Bronchial epithelial cell (primary cell): Measurements from ENCODE around the gene SH3BGRL3. TPM values are rescaled to one million over a fixed set of nuclear protein-coding genes. Genes with fewer than 3 reads are reported as not detected.
A peak's percentile ranks its signal among the peaks of the same experiment; 100 is the strongest.

Experiments
- DNase-seq: peaks from one replicate; pipeline ENCODE4 v3.0.0-alpha.2; 2010; ENCODE audit warnings: low read depth
- FAIRE-seq: peaks from 2 replicates; lab custom pipeline; 2011; peaks lifted over from hg19 to GRCh38; lab: Jason Lieb, UNC
- H3K27me3 ChIP-seq: 2 replicates; pipeline ENCODE4 v1.5.1; 2011; ENCODE audit warnings: low read length; ENCODE audit not compliant: control insufficient read depth, insufficient read depth
- H3K36me3 ChIP-seq: 2 replicates; pipeline ENCODE4 v1.5.1; 2011; ENCODE audit warnings: low read length; ENCODE audit not compliant: control insufficient read depth, insufficient read depth
- H3K4me3 ChIP-seq: 2 replicates; pipeline ENCODE4 v1.5.1; 2011; ENCODE audit warnings: mild to moderate bottlenecking, low read depth, low read length, control low read depth
- CTCF ChIP-seq: IDR thresholded peaks from 2 replicates; pipeline ENCODE4 v1.5.1; 2011; ENCODE audit warnings: mild to moderate bottlenecking, moderate library complexity, low read length, control low read depth, inconsistent platforms; ENCODE audit not compliant: insufficient read depth, severe bottlenecking
- total RNA-seq: library from RNA; depleted of rRNA; stranded (reverse); fragments of >200 nt; gene quantifications from 2 replicates; pipeline ENCODE4 v1.2.1, GENCODE V29; 2014

The SH3BGRL3 gene
- total RNA-seq, 1 donor from 2014 or later, result 14.5 TPM

GRCh38 chr1:26263212-26263611, 16.7 kb upstream of the SH3BGRL3 start:
- Histone ChIP-seq H3K36me3 (peaks cover 5% of the 10 kb centered on the region), H3K27me3 (no peaks in the 10 kb centered on the region), H3K4me3 (no peak overlapping the region)
- no peak for TF ChIP-seq CTCF
- no peak for DNase-seq
- no peak for FAIRE-seq

GRCh38 chr1:26265405-26265804, 14.5 kb upstream of the SH3BGRL3 start:
- H3K27me3 ChIP-seq, result no peaks in the 10 kb centered on the region
- TF ChIP-seq CTCF, result no peak
- no peak for FAIRE-seq
- H3K4me3 ChIP-seq, result no peak overlapping the region
- H3K36me3 ChIP-seq, result peaks cover 7% of the 10 kb centered on the region
- DNase-seq, result no peak

- peaks cover 9% of the 10 kb centered on the region for H3K36me3 ChIP-seq
- FAIRE-seq, result peak; percentile 93
Measured at GRCh38 chr1:26268290-26269197, 11.3 kb upstream of the SH3BGRL3 start.

GRCh38 chr1:26269198-26269550, 10.7 kb upstream of the SH3BGRL3 start:
- FAIRE-seq (no peak), DNase-seq (no peak)
- Histone ChIP-seq H3K36me3 (peaks cover 9% of the 10 kb centered on the region), H3K27me3 (no peaks in the 10 kb centered on the region), H3K4me3 (no peak overlapping the region)
- TF ChIP-seq CTCF, result no peak

More at GRCh38 chr1:26268290-26269197, 11.3 kb upstream of the SH3BGRL3 start:
- DNase-seq, result no peak
- TF ChIP-seq CTCF, result no peak
- no peak overlapping the region for H3K4me3 ChIP-seq
- no peaks in the 10 kb centered on the region for H3K27me3 ChIP-seq

GRCh38 chr1:26274801-26275425, 5.0 kb upstream of the SH3BGRL3 start:
- DNase-seq (peak; percentile 90), FAIRE-seq (no peak)
- Histone ChIP-seq H3K4me3 (no peak overlapping the region), H3K27me3 (no peaks in the 10 kb centered on the region), H3K36me3 (peaks cover 4% of the 10 kb centered on the region)
- TF ChIP-seq CTCF, result no peak
